K562 (cell line): Measurements from ENCODE around the gene NAPA. TPM values are rescaled to one million over a fixed set of nuclear protein-coding genes. Genes with fewer than 3 reads are reported as not detected.
A peak's percentile ranks its signal among the peaks of the same experiment; 100 is the strongest.

Experiments
- CHD7 ChIP-seq: fragments of 200-600 bp; sonication (generic); IDR thresholded peaks from one replicate; pipeline ENCODE4 v1.6.1; 2012; ENCODE audit warnings: mild to moderate bottlenecking, low read depth, low read length, inconsistent platforms
- REST ChIP-seq, 2 experiments: fragments of 450-650 bp; formaldehyde crosslinking in 1 of 2; IDR thresholded peaks; 2 replicates each; pipeline versions ENCODE4 v1.4.0 to v1.6.1; 2014 to 2020; ENCODE audit warnings: mild to moderate bottlenecking in 2 of 2, borderline replicate concordance in 1 of 2, low read depth in 1 of 2
- polyA plus RNA-seq, 8 experiments: library from polyadenylated mRNA; depleted of rRNA in 4 of 8; stranded (reverse) in 5 of 8; unstranded in 3 of 8; fragments of >200 nt; fragmentation: Nextera tagmentation in 2 of 8; fragmentation: Illumina TruSeq in 1 of 8; extraction: Ambion mirVana in 2 of 8; extraction: Trizol in 1 of 8; gene quantifications; 2 replicates each; pipeline versions ENCODE4 v1.2.1 to v1.2.3, GENCODE V29; 2011 to 2014; ENCODE audit warnings: inconsistent platforms in 1 of 8, missing spikeins in 1 of 8
- total RNA-seq, 7 experiments: library from RNA; depleted of rRNA in 6 of 7; stranded (reverse); fragments of >200 nt in 6 of 7; fragmentation: Illumina TruSeq in 2 of 7; extraction: Trizol in 2 of 7; gene quantifications; 2 replicates each; pipeline versions ENCODE4 v1.2.1 to v1.2.3, GENCODE V29; 2011 to 2021; ENCODE audit warnings: low replicate concordance in 1 of 7

Gene NAPA
- total and polyA plus RNA-seq, 9 of the 15 experiments (the other 6 are each of a cell fraction or from before 2014, with no cell fraction given) = 5.4 to 98.6 (median 77.5) TPM

GRCh38 chr19:47483800-47484690 lies 30.8 kb downstream of the NAPA start, which contains the start of gene KPTN (continued):
- no peak for TF ChIP-seq CHD7
- TF ChIP-seq REST (IDR thresholded peaks at IDR 0.05; ENCODE audit: borderline replicate concordance) = peak; percentile 88
- TF ChIP-seq REST (CRISPR knock-in tag; IDR thresholded peaks at IDR 0.05; ENCODE audit: low read depth) = peak; percentile 80
